ENCODE results near the gene PCDHGA1.
"Not testable (repeated sequence)": the region's sequence is repeated elsewhere in the genome, so short reads cannot be mapped to it uniquely, and the experiment has no call there.

The PCDHGA1 gene

DNA sequence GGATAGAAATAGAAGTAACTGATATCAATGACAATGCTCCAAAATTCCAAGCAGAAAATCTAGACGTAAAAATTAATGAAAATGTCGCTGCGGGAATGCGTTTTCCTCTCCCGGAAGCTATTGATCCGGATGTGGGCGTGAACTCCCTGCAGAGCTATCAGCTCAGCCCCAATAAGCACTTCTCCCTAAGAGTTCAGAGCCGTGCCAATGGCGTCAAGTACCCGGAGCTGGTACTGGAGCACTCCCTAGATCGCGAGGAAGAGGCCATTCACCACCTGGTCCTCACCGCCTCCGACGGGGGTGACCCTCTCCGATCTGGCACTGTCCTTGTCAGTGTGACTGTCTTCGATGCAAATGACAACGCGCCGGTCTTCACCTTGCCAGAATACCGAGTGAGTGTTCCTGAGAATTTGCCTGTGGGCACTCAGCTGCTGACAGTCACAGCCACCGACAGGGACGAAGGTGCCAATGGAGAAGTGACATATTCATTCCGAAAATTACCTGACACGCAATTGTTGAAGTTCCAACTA, 83.3 kb downstream of the PCDHGA1 start:
- DNase-seq, result no peak

GRCh38 chr5:141414548-141415274, 84.4 kb downstream of the PCDHGA1 start:
- DNase-seq, result not testable (repeated sequence)

- DNase-seq, result not testable (repeated sequence)
Measured at GRCh38 chr5:141415275-141415618, 84.9 kb downstream of the PCDHGA1 start.

DNA sequence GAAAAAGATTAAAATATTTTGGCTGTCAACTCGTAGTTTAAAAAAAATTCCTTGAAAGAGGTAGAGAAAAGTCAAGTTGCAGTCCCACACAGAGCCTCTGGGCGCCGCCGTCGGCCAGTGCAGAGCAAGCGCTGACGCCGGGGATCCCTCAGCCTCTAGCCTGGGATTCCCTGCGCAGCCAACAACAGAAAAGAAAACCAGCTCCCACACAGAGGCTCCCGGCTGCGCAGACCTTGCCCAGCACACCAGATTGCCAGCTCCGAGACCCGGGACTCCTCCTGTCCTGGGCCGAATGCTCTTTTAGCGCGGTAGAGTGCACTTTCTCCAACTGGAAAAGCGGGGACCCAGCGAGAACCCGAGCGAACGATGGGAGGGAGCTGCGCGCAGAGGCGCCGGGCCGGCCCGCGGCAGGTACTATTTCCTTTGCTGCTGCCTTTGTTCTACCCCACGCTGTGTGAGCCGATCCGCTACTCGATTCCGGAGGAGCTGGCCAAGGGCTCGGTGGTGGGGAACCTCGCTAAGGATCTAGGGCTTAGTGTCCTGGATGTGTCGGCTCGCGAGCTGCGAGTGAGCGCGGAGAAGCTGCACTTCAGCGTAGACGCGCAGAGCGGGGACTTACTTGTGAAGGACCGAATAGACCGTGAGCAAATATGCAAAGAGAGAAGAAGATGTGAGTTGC, 87.3 kb downstream of the PCDHGA1 start, which contains the start of gene PCDHGB7:
PCDHGB7 (plus strand) TSS at position 184 of the 679 bp plus-strand sequence; CDS start at position 367, 183 bp downstream.
- not testable (repeated sequence) for DNase-seq

- no peak for DNase-seq
Measured at GRCh38 chr5:141419074-141419880, 89.0 kb downstream of the PCDHGA1 start.

DNA sequence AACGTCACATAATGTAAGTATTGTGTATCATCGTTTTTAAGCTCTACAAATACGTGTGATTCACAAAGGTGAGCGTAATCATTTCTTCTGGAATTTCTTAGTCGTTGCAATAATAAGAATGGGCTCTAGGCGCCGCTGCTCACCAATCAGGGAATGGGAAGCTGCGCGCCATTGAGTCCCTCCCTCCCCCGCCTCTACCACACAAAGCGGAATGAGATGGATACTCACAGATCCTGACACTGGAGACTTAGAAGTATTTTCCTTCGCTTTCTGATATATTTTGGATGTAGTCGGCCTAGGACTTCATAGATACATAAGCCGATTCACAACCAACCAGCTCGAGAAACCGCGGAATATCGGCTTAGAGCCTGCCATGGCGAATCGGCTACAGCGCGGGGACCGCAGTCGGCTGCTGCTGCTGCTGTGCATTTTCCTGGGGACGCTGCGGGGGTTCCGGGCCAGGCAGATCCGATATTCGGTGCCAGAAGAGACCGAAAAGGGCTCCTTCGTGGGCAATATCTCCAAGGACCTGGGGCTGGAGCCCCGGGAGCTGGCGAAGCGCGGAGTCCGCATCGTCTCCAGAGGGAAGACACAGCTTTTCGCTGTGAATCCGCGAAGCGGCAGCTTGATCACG, 90.7 kb downstream of the PCDHGA1 start, which contains the start of gene PCDHGA11:
PCDHGA11 (plus strand) TSS at position 197 of the 634 bp plus-strand sequence; CDS start at position 374, 177 bp downstream.
- no peak for DNase-seq

DNA sequence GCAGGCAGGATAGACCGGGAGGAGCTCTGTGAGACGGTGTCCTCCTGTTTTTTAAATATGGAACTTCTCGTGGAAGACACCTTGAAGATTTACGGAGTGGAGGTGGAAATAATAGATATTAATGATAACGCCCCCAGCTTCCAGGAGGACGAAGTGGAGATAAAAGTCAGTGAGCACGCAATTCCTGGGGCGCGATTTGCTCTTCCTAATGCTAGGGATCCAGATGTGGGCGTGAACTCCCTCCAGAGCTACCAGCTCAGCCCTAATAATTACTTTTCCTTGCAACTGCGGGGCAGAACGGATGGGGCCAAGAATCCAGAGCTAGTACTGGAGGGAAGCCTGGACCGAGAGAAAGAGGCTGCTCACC, 91.2 kb downstream of the PCDHGA1 start:
- DNase-seq, result no peak

GRCh38 chr5:141422742-141423291, 92.5 kb downstream of the PCDHGA1 start:
- no peak for DNase-seq

DNA sequence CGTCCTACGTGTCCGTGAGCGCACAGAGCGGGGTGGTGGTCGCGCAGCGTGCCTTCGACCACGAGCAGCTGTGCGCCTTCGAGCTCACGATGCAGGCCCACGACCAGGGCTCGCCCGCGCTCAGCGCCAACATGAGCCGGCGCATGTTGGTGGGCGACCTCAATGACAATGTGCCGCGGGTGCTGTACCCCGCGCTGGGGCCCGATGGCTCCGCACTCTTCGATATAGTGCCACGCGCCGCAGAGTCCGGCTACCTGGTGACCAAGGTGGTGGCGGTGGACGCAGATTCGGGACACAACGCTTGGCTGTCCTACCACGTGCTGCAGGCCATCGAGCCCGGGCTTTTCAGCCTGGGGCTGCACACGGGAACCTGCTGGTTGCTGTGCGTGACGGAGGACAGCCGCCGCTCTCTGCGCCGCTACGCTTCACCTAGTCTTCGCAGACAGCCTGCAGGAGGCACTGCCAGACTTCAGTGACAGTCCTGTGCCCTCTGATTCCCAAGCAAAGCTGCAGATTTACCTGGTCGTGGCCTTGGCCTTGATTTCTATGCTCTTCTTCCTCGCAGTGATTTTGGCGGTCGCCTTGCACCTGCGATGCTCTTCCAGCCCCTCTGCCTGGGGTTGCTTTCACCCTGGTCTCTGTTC, 97.6 kb downstream of the PCDHGA1 start:
- no peak for DNase-seq

GRCh38 chr5:141430332-141431113, 100.2 kb downstream of the PCDHGA1 start, which contains the start of gene PCDHGA12:
Gene PCDHGA12 (plus strand): TSS chr5:141430507. CDS start chr5:141430760, 253 bp downstream.
- DNase-seq, result no peak

DNA sequence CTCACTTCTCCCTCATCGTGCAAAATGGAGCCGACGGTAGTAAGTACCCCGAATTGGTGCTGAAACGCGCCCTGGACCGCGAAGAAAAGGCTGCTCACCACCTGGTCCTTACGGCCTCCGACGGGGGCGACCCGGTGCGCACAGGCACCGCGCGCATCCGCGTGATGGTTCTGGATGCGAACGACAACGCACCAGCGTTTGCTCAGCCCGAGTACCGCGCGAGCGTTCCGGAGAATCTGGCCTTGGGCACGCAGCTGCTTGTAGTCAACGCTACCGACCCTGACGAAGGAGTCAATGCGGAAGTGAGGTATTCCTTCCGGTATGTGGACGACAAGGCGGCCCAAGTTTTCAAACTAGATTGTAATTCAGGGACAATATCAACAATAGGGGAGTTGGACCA, 101.0 kb downstream of the PCDHGA1 start:
- no peak for DNase-seq

DNA sequence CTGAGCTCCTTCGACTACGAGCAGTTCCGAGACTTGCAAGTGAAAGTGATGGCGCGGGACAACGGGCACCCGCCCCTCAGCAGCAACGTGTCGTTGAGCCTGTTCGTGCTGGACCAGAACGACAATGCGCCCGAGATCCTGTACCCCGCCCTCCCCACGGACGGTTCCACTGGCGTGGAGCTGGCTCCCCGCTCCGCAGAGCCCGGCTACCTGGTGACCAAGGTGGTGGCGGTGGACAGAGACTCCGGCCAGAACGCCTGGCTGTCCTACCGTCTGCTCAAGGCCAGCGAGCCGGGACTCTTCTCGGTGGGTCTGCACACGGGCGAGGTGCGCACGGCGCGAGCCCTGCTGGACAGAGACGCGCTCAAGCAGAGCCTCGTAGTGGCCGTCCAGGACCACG, 102.0 kb downstream of the PCDHGA1 start:
- not testable (repeated sequence) for DNase-seq

- DNase-seq, result not testable (repeated sequence)
Measured at GRCh38 chr5:141432726-141433125, 102.4 kb downstream of the PCDHGA1 start.

- no peak for DNase-seq
Measured at GRCh38 chr5:141434006-141434405, 103.7 kb downstream of the PCDHGA1 start.

DNA sequence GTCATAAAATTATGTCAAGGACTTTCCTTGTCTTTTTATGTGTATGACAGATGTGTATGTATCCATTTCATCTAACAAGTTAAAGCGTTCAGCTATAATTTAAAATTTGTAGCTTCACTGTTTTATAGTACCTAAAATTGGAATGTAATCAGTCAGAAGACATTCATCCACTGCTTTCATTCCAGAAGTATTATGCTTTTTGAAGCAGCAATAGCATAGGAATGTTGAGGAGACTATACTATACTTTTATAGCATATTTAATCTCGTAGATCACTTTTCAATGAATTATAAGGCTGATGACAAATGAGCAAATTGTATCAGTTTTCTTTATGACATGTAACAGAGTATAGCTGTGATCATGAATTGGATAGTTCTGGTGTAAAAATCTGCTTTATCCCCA, 106.9 kb downstream of the PCDHGA1 start:
- no peak for DNase-seq

- no peak for DNase-seq
Measured at GRCh38 chr5:141439411-141440141, 109.3 kb downstream of the PCDHGA1 start.

DNA sequence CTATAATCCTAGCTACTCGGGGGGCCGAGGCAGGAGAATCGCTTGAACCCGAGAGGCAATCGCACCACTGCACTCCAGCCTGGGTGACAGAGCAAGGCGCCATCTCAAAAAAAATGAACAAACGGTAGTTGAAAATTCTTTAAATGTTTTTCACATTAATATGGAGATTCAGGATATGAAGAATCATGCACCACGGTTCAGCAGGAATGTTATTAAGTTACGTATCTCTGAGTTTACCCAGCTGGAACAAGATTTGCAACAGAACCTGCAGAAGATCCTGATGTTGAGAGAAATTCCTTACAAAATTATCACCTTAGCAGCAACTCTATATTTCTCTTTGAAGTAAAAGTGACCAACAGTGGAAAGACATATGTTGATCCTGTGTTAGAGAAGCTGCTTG, 110.0 kb downstream of the PCDHGA1 start:
- DNase-seq, result no peak

GRCh38 chr5:141441571-141442170, 111.4 kb downstream of the PCDHGA1 start:
- DNase-seq, result no peak

GRCh38 chr5:141465351-141465750, 135.0 kb downstream of the PCDHGA1 start:
- no peak for DNase-seq
